Vagina (tissue), 2 donors: ENCODE data around the gene BRD3OS.

Experiments
- CTCF ChIP-seq, 3 experiments: fragments of 450-650 bp in 2 of 3; fragments of 200-600 bp in 1 of 3; sonication (generic) in 1 of 3; IDR thresholded peaks; one replicate each; pipeline ENCODE4 v1.5.1; 2017 to 2019; ENCODE audit warnings: antibody characterized with exemption in 3 of 3, mild to moderate bottlenecking in 2 of 3, moderate library complexity in 2 of 3
- POLR2A ChIP-seq, 2 donors: fragments of 450-650 bp; IDR thresholded peaks; one replicate each; pipeline ENCODE4 v1.6.1; 2017; ENCODE audit warnings: antibody characterized with exemption in 2 of 2, mild to moderate bottlenecking in 2 of 2, moderate library complexity in 2 of 2
- POLR2AphosphoS5 ChIP-seq, 2 donors: sonication (generic); formaldehyde crosslinking; IDR thresholded peaks; one replicate each; pipeline ENCODE4 v1.9.0; 2017; ENCODE audit warnings: antibody characterized with exemption in 2 of 2, mild to moderate bottlenecking in 2 of 2, low read depth in 1 of 2; ENCODE audit not compliant: insufficient read depth in 1 of 2

- TF ChIP-seq CTCF (IDR thresholded peaks at IDR 0.05) (no peak), POLR2A (IDR thresholded peaks at IDR 0.05) (no peak), POLR2AphosphoS5 (IDR thresholded peaks at IDR 0.05; ENCODE audit: insufficient read depth in 1 of 2, low read depth in 1 of 2) (no peak)
Observed at GRCh38 chr9:133976191-133976861, 49.0 kb upstream of the BRD3OS start.
